ENCODE data around the gene OR2C1.

DNA sequence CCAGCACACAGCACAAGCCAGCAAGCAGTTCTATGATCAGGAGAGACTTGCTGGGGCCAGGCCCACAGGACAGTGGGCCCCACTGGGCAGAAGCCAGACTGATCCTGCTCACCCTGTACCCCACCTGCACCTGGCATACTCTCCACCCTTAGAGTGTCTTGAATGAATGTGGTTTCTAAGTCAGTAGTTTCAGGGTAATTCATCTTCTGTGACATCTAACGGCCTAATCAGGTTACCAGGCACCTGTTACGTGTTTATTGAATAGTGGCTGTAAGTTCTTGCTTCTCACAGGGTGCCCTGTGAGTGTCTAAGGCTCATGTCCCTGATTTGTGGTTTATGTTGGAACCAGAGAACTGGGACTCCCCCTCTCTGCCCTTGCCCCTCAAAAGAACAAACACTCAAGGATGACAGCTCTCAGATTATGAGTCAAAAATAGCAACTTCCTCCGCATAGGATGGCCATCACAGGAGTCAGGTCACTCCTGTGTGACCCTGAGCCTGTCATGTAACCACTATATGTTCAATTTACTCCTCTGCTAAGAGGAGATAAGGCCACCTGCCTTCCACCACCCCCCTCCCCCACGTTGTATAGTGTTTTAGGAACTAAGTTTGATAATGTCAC is 7.0 kb upstream of the OR2C1 start:
- TF ChIP-seq POLR2A (IDR thresholded peaks at IDR 0.05) (no peak), CTCF (IDR thresholded peaks at IDR 0.05 in 8 of 11, conservative IDR thresholded peaks at IDR 0.05 in 3 of 11) (no peak), POLR2AphosphoS5 (IDR thresholded peaks at IDR 0.05) (no peak)

Measured in spleen (tissue), 7 donors.